Cardiac muscle cell (in vitro differentiated cells and primary cell): Measurements from ENCODE around the gene OR2A14. TPM values are rescaled to one million over a fixed set of nuclear protein-coding genes. Genes with fewer than 3 reads are reported as not detected.

ENCODE experiments used
- DNase-seq, 2 donors: peaks; one replicate each; pipeline versions ENCODE4 v3.0.0 to v3.0.0-alpha.2; 2010 to 2017; ENCODE audit warnings: low read depth in 1 of 2, low spot score in 1 of 2
- H3K27ac ChIP-seq: fragments of 200-600 bp; sonication (generic); 2 replicates; pipeline ENCODE4 v1.5.1; 2016
- H3K27me3 ChIP-seq: fragments of 200-600 bp; sonication (generic); 2 replicates; pipeline ENCODE4 v1.6.0; 2016; ENCODE audit warnings: control low read depth
- H3K36me3 ChIP-seq: fragments of 200-600 bp; sonication (generic); 2 replicates; pipeline ENCODE4 v1.5.1; 2016; ENCODE audit warnings: control low read depth
- H3K4me1 ChIP-seq: fragments of 200-600 bp; sonication (generic); 2 replicates; pipeline ENCODE4 v1.8.1; 2017; ENCODE audit warnings: low read depth, mild to moderate bottlenecking, mixed run types
- H3K4me3 ChIP-seq: fragments of 200-600 bp; sonication (generic); 2 replicates; pipeline ENCODE4 v1.5.1; 2016; ENCODE audit warnings: mild to moderate bottlenecking
- H3K9me3 ChIP-seq: fragments of 200-600 bp; sonication (generic); 2 replicates; pipeline ENCODE4 v1.5.1; 2017; ENCODE audit warnings: low read depth, mild to moderate bottlenecking, control low read depth
- CTCF ChIP-seq: IDR thresholded peaks from 2 replicates; pipeline ENCODE4 v1.5.1; 2012; ENCODE audit warnings: low read depth, mild to moderate bottlenecking, low read length
- polyA plus RNA-seq: library from polyadenylated mRNA; unstranded; fragments of >200 nt; fragmentation: Nextera tagmentation; extraction: Ambion mirVana; gene quantifications from 2 replicates; pipeline ENCODE4 v1.2.1, GENCODE V29; 2016
- total RNA-seq: library from RNA; depleted of rRNA; stranded (reverse); fragments of >200 nt; gene quantifications from 2 replicates; pipeline ENCODE4 v1.2.3, GENCODE V29; 2016

Gene OR2A14
- total and polyA plus RNA-seq, 2 experiments from 2014 or later: not detected

- Histone ChIP-seq H3K27ac (no peak overlapping the region), H3K36me3 (no peaks in the 10 kb centered on the region), H3K4me3 (no peak overlapping the region), H3K9me3 (no peaks in the 10 kb centered on the region), H3K27me3 (no peaks in the 10 kb centered on the region), H3K4me1 (peaks cover 20% of the 10 kb centered on the region)
- no peak for DNase-seq
- no peak for TF ChIP-seq CTCF
These were observed 24.2 kb upstream of the OR2A14 start for GRCh38 chr7:144098776-144099175.

- no peak for TF ChIP-seq CTCF
These were observed 22.4 kb upstream of the OR2A14 start for GRCh38 chr7:144100607-144101006.

GRCh38 chr7:144102041-144102440 lies 20.9 kb upstream of the OR2A14 start:
- peaks cover 20% of the 10 kb centered on the region for H3K4me1 ChIP-seq
- H3K36me3 ChIP-seq: no peaks in the 10 kb centered on the region
- no peak overlapping the region for H3K27ac ChIP-seq
- no peaks in the 10 kb centered on the region for H3K9me3 ChIP-seq
- peak in 1 of 2 donors; percentile 70 for DNase-seq
- H3K27me3 ChIP-seq: no peaks in the 10 kb centered on the region
- TF ChIP-seq CTCF: no peak
- H3K4me3 ChIP-seq: no peak overlapping the region

More at GRCh38 chr7:144100607-144101006, 22.4 kb upstream of the OR2A14 start:
- Histone ChIP-seq H3K27me3 (no peaks in the 10 kb centered on the region), H3K36me3 (no peaks in the 10 kb centered on the region), H3K27ac (no peak overlapping the region), H3K9me3 (no peaks in the 10 kb centered on the region), H3K4me1 (peaks cover 20% of the 10 kb centered on the region), H3K4me3 (no peak overlapping the region)
- DNase-seq: no peak

- Histone ChIP-seq H3K27ac (no peak overlapping the region), H3K4me3 (no peak overlapping the region), H3K9me3 (no peaks in the 10 kb centered on the region), H3K27me3 (no peaks in the 10 kb centered on the region), H3K36me3 (no peaks in the 10 kb centered on the region), H3K4me1 (peaks cover 20% of the 10 kb centered on the region)
- no peak for DNase-seq
- no peak for TF ChIP-seq CTCF
These were observed 17.8 kb upstream of the OR2A14 start for GRCh38 chr7:144105211-144105610.

GRCh38 chr7:144109283-144109682 lies 13.7 kb upstream of the OR2A14 start, which contains the start of gene OR2A2:
Gene OR2A2 (plus strand): TSS chr7:144109583. CDS start chr7:144109583, 0 bp downstream.
- H3K27ac ChIP-seq: no peak within 1 kb of the TSS
- H3K4me3 ChIP-seq: no peak within 1 kb of the TSS
- no peak for TF ChIP-seq CTCF
- H3K9me3 ChIP-seq: no peaks in the 10 kb centered on the region
- no peaks in the 10 kb centered on the region for H3K4me1 ChIP-seq
- DNase-seq: no peak
- no peaks in the 10 kb centered on the region for H3K36me3 ChIP-seq
- no peaks in the 10 kb centered on the region for H3K27me3 ChIP-seq

GRCh38 chr7:144110272-144110671 lies 12.7 kb upstream of the OR2A14 start:
- Histone ChIP-seq H3K4me3 (no peak overlapping the region), H3K27ac (no peak overlapping the region), H3K36me3 (no peaks in the 10 kb centered on the region), H3K9me3 (no peaks in the 10 kb centered on the region), H3K27me3 (no peaks in the 10 kb centered on the region), H3K4me1 (no peaks in the 10 kb centered on the region)
- no peak for TF ChIP-seq CTCF
- no peak for DNase-seq
